Islet of Langerhans (tissue), 1 donor: Measurements from ENCODE around the gene TMPRSS9.
"Not testable (repeated sequence)": the region's sequence is repeated elsewhere in the genome, so short reads cannot be mapped to it uniquely, and the experiment has no call there.

Experiments used
- FAIRE-seq: peaks from one replicate; lab custom pipeline; 2011; peaks lifted over from hg19 to GRCh38; lab: Jason Lieb, UNC

Gene TMPRSS9

GRCh38 chr19:2394054-2394441, 34.0 kb downstream of the TMPRSS9 start:
- no peak for FAIRE-seq

GRCh38 chr19:2394442-2395292, 34.6 kb downstream of the TMPRSS9 start:
- FAIRE-seq: no peak

DNA sequence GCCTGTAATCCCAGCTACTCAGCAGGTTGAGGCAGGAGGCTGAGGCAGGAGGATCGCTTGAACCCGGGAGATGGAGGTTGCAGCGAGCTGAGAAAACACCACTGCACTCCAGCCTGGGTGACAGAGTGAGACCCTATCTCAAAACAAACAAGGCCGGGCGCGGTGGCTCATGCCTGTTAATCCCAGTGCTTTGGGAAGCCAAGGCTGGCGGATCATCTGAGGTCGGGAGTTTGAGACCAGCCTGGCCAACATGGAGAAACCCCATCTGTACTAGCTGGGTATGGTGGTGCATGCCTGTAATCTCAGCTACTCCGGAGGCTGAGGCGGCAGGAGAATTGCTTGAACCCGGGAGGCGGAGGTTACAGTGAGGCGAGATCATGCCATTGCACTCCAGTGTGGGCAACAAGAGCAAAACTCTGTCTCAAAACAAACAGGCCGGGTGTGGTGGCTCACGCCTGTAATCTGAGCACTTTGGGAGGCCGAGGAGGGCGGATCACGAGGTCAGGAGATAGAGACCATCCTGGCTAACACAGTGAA, 35.3 kb downstream of the TMPRSS9 start:
- FAIRE-seq: not testable (repeated sequence)

- not testable (repeated sequence) for FAIRE-seq
These were observed 37.1 kb downstream of the TMPRSS9 start for GRCh38 chr19:2397173-2397572.

DNA sequence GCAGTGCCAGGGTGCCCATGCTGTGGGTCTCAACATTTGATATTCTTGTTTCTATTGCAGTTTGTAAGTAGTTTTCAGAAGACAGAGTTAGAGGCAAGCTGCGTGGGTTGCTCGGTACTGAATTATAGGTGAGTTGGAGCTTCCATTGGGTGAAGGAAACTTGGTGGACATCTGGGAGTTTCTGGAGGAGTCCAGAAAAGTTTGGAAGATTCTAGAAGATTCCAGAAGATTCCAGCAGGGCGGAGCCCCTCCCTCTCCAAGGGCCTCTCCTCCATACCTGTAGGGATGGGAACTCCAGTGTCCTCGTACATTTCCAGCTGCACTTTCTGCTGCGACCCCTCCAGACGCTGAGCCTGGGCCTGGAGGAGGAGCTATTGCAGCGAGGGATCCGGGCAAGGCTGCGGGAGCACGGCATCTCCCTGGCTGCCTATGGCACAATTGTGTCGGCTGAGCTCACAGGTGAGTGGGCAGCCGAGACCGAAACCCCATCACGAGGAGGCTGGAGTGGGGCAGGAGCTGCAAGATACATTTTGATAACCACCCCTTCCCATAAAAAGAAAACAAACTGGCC, 38.8 kb downstream of the TMPRSS9 start:
- no peak for FAIRE-seq

DNA sequence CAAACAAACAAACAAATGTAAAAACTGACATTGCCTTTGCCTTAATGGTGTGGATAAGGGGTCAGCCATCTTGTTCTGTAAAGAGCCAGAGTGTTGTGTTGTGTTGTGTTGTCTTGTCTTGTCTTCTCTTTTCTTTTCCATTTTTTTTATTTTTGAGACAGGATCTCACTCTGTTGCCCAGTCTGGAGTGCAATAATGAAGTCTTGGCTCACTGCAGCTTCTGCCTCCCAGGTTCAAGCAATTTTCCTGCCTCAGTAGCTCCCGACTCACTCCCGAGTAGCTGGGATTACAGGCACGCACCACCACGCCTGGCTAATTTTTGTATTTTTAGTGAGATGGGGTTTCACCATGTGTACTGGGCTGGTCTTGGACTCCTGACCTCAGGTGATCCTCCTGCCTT, 39.5 kb downstream of the TMPRSS9 start:
- no peak for FAIRE-seq

GRCh38 chr19:2408247-2408646, 48.2 kb downstream of the TMPRSS9 start:
- FAIRE-seq: no peak

- no peak for FAIRE-seq
These were observed 49.4 kb downstream of the TMPRSS9 start for GRCh38 chr19:2409352-2409912.

DNA sequence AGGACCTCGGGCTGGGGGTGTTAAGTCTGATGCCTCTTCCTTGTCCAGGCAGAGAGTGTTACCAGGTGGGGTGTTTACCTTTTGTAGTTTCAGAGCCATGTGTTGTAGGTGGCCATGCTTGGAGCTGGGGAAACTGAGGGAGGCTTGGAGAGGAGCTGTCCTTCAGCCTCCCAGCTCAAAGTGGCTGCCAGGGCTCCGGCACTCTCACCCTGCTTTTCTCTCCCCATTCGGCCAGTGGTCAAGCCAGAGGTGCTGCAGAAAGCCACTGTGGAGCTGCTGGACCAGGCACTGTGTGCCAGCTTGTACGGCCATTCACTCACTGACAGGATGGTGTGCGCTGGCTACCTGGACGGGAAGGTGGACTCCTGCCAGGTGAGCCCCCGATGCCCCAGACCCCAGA, 50.0 kb downstream of the TMPRSS9 start:
- no peak for FAIRE-seq

GRCh38 chr19:2411709-2412108, 51.6 kb downstream of the TMPRSS9 start:
- no peak for FAIRE-seq

GRCh38 chr19:2412449-2412848, 52.4 kb downstream of the TMPRSS9 start:
- no peak for FAIRE-seq

DNA sequence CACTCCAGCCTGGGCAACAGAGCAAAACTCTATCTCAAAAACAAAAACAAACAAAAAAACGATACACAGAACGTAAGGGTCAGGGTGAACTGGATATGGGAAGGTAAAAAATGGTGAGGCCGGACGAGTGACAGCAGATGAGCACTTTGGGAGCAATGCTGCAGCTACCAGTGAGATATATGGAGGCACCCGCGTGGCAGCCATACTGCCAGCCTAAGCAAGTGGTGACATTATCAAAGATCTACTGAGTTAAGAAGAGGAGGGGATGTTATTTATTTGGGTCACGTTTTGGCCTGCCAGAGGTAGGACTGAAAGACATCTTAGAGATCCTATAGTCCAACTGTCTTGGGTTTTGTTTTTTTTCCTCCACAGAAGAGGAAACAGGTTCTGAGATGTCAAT, 53.1 kb downstream of the TMPRSS9 start:
- no peak for FAIRE-seq

DNA sequence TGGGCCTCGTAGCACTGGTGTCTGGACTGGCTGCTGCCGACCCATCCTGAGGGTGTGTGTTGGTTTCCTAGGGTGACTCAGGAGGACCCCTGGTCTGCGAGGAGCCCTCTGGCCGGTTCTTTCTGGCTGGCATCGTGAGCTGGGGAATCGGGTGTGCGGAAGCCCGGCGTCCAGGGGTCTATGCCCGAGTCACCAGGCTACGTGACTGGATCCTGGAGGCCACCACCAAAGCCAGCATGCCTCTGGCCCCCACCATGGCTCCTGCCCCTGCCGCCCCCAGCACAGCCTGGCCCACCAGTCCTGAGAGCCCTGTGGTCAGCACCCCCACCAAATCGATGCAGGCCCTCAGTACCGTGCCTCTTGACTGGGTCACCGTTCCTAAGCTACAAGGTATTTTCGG, 53.6 kb downstream of the TMPRSS9 start:
- FAIRE-seq: no peak

DNA sequence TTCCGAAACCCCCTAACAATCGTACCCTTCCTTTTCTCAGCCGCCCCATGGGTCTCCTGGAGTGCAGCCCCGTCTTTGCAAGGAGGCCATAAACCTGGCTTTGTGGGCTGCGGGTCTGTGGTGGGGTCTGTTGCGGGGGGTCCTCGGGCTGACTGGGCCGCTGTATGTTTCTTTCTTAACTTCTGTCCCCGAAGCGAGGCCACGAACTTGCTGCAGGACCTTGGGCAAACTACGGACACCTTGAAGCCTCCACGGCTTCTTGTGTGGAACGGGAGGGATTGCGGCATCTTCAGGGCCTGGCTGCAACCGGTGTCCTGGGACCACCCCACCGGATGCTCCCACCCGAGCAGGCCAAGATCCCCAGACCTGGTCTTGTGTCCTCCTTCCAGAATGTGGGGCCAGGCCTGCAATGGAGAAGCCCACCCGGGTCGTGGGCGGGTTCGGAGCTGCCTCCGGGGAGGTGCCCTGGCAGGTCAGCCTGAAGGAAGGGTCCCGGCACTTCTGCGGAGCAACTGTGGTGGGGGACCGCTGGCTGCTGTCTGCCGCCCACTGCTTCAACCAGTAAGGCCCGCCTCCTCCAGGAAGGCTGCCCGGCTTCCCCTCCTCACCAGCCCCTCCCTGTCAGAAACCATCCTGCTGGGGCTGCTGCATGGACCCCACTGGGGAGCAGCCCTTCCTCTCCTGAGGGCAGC, 55.4 kb downstream of the TMPRSS9 start:
- no peak for FAIRE-seq

DNA sequence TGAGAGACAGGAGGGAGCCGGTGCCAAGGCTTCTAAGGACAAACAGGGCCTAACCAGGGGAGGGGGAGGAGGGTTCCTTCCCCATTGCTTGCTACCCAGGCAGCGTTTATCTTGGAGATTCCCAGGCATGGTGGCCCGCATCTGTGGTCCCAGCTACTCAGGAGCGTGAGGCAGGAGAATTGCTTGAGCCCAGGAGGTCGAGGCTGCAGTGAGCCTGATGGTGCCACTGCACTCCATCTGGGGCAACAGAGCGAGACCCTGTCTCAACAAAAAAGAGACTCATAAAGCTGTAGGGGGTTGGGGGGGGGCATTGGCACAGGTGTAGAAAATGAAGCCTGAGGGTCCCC, 55.9 kb downstream of the TMPRSS9 start:
- no peak for FAIRE-seq

DNA sequence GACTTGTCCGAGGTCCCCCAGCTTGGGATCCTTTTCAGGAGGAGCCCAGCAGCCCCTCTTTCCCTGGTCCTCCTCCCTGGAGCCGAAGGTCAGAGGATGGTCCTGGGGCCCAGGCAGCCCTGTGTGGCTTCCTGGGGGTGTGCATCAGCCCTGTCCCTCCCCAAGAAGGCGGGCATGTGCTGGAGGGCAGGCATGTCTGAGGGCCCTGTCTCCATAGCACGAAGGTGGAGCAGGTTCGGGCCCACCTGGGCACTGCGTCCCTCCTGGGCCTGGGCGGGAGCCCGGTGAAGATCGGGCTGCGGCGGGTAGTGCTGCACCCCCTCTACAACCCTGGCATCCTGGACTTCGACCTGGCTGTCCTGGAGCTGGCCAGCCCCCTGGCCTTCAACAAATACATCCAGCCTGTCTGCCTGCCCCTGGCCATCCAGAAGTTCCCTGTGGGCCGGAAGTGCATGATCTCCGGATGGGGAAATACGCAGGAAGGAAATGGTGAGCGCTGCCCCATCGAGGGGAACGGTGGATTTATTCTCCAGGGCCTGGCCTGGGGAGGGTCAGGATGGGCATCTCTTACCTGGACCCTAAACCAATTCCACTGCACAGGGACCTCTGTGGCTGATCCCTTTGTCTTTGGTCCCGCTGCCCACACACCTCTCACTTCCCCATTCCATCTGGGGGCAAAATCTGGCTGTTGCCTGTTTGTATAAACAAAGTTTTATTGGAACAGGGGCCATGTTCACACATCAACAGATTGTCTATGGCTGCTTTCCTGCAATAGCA, 56.4 kb downstream of the TMPRSS9 start:
- no peak for FAIRE-seq

DNA sequence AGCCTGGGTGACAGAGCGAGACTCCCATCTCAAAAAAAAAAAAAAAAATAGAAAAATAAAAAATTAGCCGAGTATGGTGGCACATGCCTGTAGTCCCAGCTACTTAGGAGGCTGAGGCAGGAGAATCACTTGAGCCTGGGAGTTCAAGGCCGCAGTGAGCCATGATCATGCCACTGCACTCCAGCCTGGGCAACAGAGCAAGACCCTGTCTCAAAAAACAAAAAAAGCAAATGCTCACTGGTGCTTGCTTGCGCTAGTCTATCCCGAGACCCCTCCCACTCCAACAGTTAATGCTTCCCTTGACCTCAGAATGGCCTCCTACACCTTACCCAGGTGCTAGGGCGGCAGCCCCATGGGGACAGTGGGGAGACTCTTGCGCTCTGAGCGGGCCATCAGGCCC, 57.4 kb downstream of the TMPRSS9 start:
- FAIRE-seq: not testable (repeated sequence)

- no peak for FAIRE-seq
These were observed 57.9 kb downstream of the TMPRSS9 start for GRCh38 chr19:2417881-2418406.

DNA sequence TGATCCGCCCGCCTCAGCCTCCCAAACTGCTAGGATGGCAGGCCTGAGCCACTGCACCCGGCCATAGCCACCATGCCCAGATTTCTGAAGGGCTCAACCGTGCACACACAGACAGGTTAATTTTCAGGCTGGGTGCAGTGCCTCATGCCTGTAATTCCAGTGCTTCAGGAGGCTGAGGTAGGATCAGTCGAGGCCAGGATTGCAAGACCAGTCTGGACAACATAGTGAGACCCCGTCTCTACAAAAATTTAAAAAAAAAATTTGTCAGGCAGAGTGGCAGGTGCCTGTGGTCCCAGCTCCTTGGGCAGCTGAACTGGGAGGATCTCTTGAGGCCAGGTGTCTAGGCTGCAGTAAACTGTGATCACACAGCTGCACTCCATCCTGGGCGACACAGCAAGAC, 59.7 kb downstream of the TMPRSS9 start:
- no peak for FAIRE-seq

DNA sequence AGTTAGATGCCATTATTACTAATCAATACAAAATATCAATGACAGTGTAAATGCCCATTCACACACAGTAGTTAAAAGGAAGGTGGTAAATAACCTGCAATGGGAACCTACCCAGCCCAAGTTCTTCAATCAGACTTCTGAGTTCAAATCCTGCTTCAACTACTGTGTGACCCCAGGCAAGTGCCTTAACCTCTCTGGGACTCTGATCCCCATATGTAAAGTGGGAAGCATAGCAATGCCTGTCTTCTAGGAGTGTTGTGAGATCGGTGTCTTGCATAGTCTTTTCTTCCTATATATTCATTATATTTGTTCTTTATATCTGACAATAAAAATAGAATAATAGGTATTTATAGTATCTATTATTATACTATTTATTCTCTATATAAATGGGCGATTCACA, 60.4 kb downstream of the TMPRSS9 start:
- FAIRE-seq: no peak

- no peak for FAIRE-seq
These were observed 61.7 kb downstream of the TMPRSS9 start for GRCh38 chr19:2421581-2422306.
